Small intestine (tissue), 7 donors: ENCODE measurements around the gene IL36B. TPM values are rescaled to one million over a fixed set of nuclear protein-coding genes. Genes with fewer than 3 reads are reported as not detected.

Source experiments
- DNase-seq, 2 donors: peaks; one replicate each; pipeline versions ENCODE4 v3.0.0 to v3.0.0-alpha.2; 2013
- FAIRE-seq: peaks from 2 replicates; lab custom pipeline; 2012; peaks lifted over from hg19 to GRCh38; lab: Jason Lieb, UNC
- H3K27ac ChIP-seq, 3 donors: one replicate each; pipeline ENCODE4 v1.5.1; 2013; ENCODE audit warnings: low read length in 2 of 3, mild to moderate bottlenecking in 2 of 3, control low read depth in 1 of 3, inconsistent platforms in 1 of 3, low read depth in 1 of 3, moderate library complexity in 1 of 3
- H3K27me3 ChIP-seq, 3 donors: one replicate each; pipeline ENCODE4 v1.6.1; 2013; ENCODE audit warnings: low read length in 3 of 3, inconsistent platforms in 1 of 3; ENCODE audit not compliant: control insufficient read depth in 3 of 3, insufficient read depth in 3 of 3
- H3K36me3 ChIP-seq, 3 donors: one replicate each; pipeline ENCODE4 v1.6.1; 2013; ENCODE audit warnings: low read length in 3 of 3, inconsistent platforms in 1 of 3, low read depth in 1 of 3, mild to moderate bottlenecking in 1 of 3, moderate library complexity in 1 of 3; ENCODE audit not compliant: control insufficient read depth in 3 of 3, insufficient read depth in 2 of 3
- H3K4me1 ChIP-seq, 3 donors: one replicate each; pipeline ENCODE4 v1.6.1; 2013; ENCODE audit warnings: low read length in 2 of 3, inconsistent platforms in 1 of 3, low read depth in 1 of 3, mild to moderate bottlenecking in 1 of 3, moderate library complexity in 1 of 3; ENCODE audit not compliant: control insufficient read depth in 3 of 3, insufficient read depth in 2 of 3
- H3K4me3 ChIP-seq, 3 donors: one replicate each; pipeline ENCODE4 v1.5.1; 2013; ENCODE audit warnings: low read length in 3 of 3, control low read depth in 1 of 3, inconsistent platforms in 1 of 3, low read depth in 1 of 3, mild to moderate bottlenecking in 1 of 3, moderate library complexity in 1 of 3
- H3K9me3 ChIP-seq, 2 donors: one replicate each; pipeline ENCODE4 v1.6.1; 2013; ENCODE audit warnings: low read depth in 1 of 2, low read length in 1 of 2; ENCODE audit not compliant: control insufficient read depth in 2 of 2, insufficient read depth in 1 of 2
- WGBS, 3 donors: extraction: QIAGEN DNeasy Blood & Tissue Kit; methylation state at CpG; one replicate each; pipeline ENCODE4 v1.1.7; 2013; 5-methylcytosine and 5-hydroxymethylcytosine counted together
- polyA plus RNA-seq, 4 donors: library from polyadenylated mRNA; stranded (reverse) in 3 of 4; unstranded in 1 of 4; fragments of 200-250 nt in 3 of 4; fragments of 120-200 nt in 1 of 4; gene quantifications; one replicate each; pipeline versions ENCODE4 v1.2.1 to v1.2.3, GENCODE V29; 2013
- donor health status: healthy with polysubstance abuse.
- donor health status: control.
- donor health status: control.
- donor health status: Bipolar disorder and iron deficiency.
- donor health status: healthy.

Gene IL36B
- polyA plus RNA-seq, 4 donors, result not detected

- H3K27me3 ChIP-seq, result peaks cover 0 to 4% (median 0%) of the 10 kb centered on the region in 3 donors
- peaks cover 0 to 5% of the 10 kb centered on the region in 2 donors for H3K9me3 ChIP-seq
- no peaks in the 10 kb centered on the region for H3K36me3 ChIP-seq
- no peak overlapping the region for H3K27ac ChIP-seq
- DNase-seq, result no peak
- H3K4me1 ChIP-seq, result no peaks in the 10 kb centered on the region
- no peak overlapping the region for H3K4me3 ChIP-seq
- no peak for FAIRE-seq
- WGBS, 3 donors, result 73 to 95% (median 75%) methylated on average over 4 of the region's 4 CpGs
Observed at GRCh38 chr2:113091231-113091896, 38.7 kb upstream of the IL36B start.

- peaks cover 0 to 4% (median 0%) of the 10 kb centered on the region in 3 donors for H3K27me3 ChIP-seq
- H3K4me1 ChIP-seq, result no peaks in the 10 kb centered on the region
- no peak overlapping the region for H3K27ac ChIP-seq
- H3K36me3 ChIP-seq, result no peaks in the 10 kb centered on the region
- no peak overlapping the region for H3K4me3 ChIP-seq
- FAIRE-seq (no peak), DNase-seq (no peak)
- H3K9me3 ChIP-seq, result peaks cover 0 to 5% of the 10 kb centered on the region in 2 donors
Observed at GRCh38 chr2:113089916-113090315, 37.2 kb upstream of the IL36B start.

GRCh38 chr2:113088213-113088992 lies 35.7 kb upstream of the IL36B start:
- Histone ChIP-seq H3K27ac (no peak overlapping the region), H3K9me3 (peaks cover 0 to 5% of the 10 kb centered on the region in 2 donors), H3K36me3 (no peaks in the 10 kb centered on the region), H3K4me3 (no peak overlapping the region), H3K27me3 (peaks cover 0 to 4% (median 0%) of the 10 kb centered on the region in 3 donors), H3K4me1 (no peaks in the 10 kb centered on the region)
- no peak for FAIRE-seq
- no peak for DNase-seq

GRCh38 chr2:113085542-113085941 lies 32.9 kb upstream of the IL36B start:
- Histone ChIP-seq H3K4me1 (no peaks in the 10 kb centered on the region), H3K27ac (no peak overlapping the region), H3K36me3 (no peaks in the 10 kb centered on the region), H3K4me3 (no peak overlapping the region), H3K9me3 (peaks cover 0 to 5% of the 10 kb centered on the region in 2 donors), H3K27me3 (peaks cover 0 to 2% (median 0%) of the 10 kb centered on the region in 3 donors)
- no peak for FAIRE-seq
- WGBS, 3 donors, result 54 to 70% (median 68%) methylated on average over 2 of the region's 2 CpGs
- DNase-seq, result no peak

- Histone ChIP-seq H3K27ac (no peak overlapping the region), H3K9me3 (peaks cover 0 to 5% of the 10 kb centered on the region in 2 donors), H3K4me3 (no peak overlapping the region), H3K36me3 (no peaks in the 10 kb centered on the region), H3K27me3 (peaks cover 0 to 2% (median 0%) of the 10 kb centered on the region in 3 donors), H3K4me1 (no peaks in the 10 kb centered on the region)
- FAIRE-seq (no peak), DNase-seq (peak in 1 of 2 donors; percentile 50)
- WGBS, 3 donors, result 22 to 49% (median 27%) methylated on average over 5 of the region's 5 CpGs
Observed at GRCh38 chr2:113084249-113085000, 31.8 kb upstream of the IL36B start.

GRCh38 chr2:113083296-113083695 lies 30.6 kb upstream of the IL36B start:
- WGBS, 3 donors, result 65 to 87% (median 75%) methylated on average over 8 of the region's 8 CpGs
- no peak for FAIRE-seq

GRCh38 chr2:113081488-113082210 lies 29.0 kb upstream of the IL36B start:
- Histone ChIP-seq H3K9me3 (peaks cover 0 to under 1% of the 10 kb centered on the region in 2 donors), H3K4me3 (no peak overlapping the region), H3K36me3 (no peaks in the 10 kb centered on the region), H3K27ac (no peak overlapping the region), H3K27me3 (no peaks in the 10 kb centered on the region), H3K4me1 (peaks cover 0 to 2% (median 0%) of the 10 kb centered on the region in 3 donors)
- FAIRE-seq, result no peak
- 74 to 81% (median 78%) methylated on average over 2 of the region's 2 CpGs for WGBS, 3 donors
- no peak for DNase-seq

More at GRCh38 chr2:113083296-113083695, 30.6 kb upstream of the IL36B start:
- Histone ChIP-seq H3K36me3 (no peaks in the 10 kb centered on the region), H3K9me3 (peaks cover 0 to 5% of the 10 kb centered on the region in 2 donors), H3K27me3 (peaks cover 0 to 2% (median 0%) of the 10 kb centered on the region in 3 donors), H3K27ac (no peak overlapping the region), H3K4me1 (no peaks in the 10 kb centered on the region), H3K4me3 (no peak overlapping the region)
- DNase-seq, result no peak

- no peak for FAIRE-seq
- peak; percentile 39 to 40 for DNase-seq
Observed at GRCh38 chr2:113080134-113080533, 27.5 kb upstream of the IL36B start.

More at GRCh38 chr2:113080134-113080533, 27.5 kb upstream of the IL36B start:
- Histone ChIP-seq H3K36me3 (no peaks in the 10 kb centered on the region), H3K27me3 (no peaks in the 10 kb centered on the region), H3K4me3 (no peak overlapping the region), H3K4me1 (peaks cover 0 to 11% (median 0%) of the 10 kb centered on the region in 3 donors), H3K27ac (no peak overlapping the region), H3K9me3 (no peaks in the 10 kb centered on the region)
- 39 to 51% (median 51%) methylated on average over 9 of the region's 9 CpGs for WGBS, 3 donors
